ENCODE results near the gene GAL3ST2. TPM values are rescaled to one million over a fixed set of nuclear protein-coding genes. Genes with fewer than 3 reads are reported as not detected.
"Not testable (repeated sequence)": the region's sequence is repeated elsewhere in the genome, so short reads cannot be mapped to it uniquely, and the experiment has no call there.

The GAL3ST2 gene
- total RNA-seq, 4 donors from 2014 or later = 2.7 TPM; not detected in 3

DNA sequence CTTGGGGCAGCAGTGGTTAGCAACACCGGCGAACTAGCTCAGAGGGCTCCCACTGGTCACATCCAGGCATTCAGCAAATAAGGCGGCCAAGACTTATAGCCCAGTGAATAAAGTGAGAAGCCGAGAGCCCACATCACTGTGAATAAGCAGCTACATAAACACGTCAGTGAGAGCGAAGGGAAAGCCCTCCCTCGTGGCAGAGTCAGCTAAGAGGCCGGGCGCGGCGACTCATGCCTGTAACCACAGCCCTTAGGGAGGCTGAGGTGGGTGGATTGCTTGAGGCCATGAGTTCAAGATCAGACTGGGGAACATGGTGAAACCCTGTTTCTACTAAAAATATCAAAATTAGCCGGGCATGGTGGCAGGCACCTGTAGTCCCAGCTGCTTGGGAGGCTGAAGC is 37.0 kb upstream of the GAL3ST2 start:
- Histone ChIP-seq H3K4me3 (no peak overlapping the region), H3K36me3 (peaks cover 3 to 46% (median 21%) of the 10 kb centered on the region in 4 donors), H3K4me1 (peaks cover 4 to 11% (median 8%) of the 10 kb centered on the region in 4 donors), H3K27ac (replicated peaks in 1 of 4) (no peak overlapping the region), H3K27me3 (no peaks in the 10 kb centered on the region), H3K9me3 (no peaks in the 10 kb centered on the region)
- TF ChIP-seq POLR2AphosphoS5 (IDR thresholded peaks at IDR 0.05) (no peak), EP300 (IDR thresholded peaks at IDR 0.05) (no peak), POLR2A (IDR thresholded peaks at IDR 0.05; ENCODE audit: low read depth) (no peak)
- TF ChIP-seq, protein P1, sequence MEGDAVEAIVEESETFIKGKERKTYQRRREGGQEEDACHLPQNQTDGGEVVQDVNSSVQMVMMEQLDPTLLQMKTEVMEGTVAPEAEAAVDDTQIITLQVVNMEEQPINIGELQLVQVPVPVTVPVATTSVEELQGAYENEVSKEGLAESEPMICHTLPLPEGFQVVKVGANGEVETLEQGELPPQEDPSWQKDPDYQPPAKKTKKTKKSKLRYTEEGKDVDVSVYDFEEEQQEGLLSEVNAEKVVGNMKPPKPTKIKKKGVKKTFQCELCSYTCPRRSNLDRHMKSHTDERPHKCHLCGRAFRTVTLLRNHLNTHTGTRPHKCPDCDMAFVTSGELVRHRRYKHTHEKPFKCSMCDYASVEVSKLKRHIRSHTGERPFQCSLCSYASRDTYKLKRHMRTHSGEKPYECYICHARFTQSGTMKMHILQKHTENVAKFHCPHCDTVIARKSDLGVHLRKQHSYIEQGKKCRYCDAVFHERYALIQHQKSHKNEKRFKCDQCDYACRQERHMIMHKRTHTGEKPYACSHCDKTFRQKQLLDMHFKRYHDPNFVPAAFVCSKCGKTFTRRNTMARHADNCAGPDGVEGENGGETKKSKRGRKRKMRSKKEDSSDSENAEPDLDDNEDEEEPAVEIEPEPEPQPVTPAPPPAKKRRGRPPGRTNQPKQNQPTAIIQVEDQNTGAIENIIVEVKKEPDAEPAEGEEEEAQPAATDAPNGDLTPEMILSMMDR (IDR thresholded peaks at IDR 0.05) = no peak
- 90% methylated on average over 12 of the region's 12 CpGs for WGBS
- intact Hi-C loops (cut with DNase I) = loop anchor here (10.0 kb wide), 1 partner anchor 145 kb away; no protein-coding TSS in a partner anchor
- no peak for DNase-seq (ENCODE audit: extremely low spot score)

DNA sequence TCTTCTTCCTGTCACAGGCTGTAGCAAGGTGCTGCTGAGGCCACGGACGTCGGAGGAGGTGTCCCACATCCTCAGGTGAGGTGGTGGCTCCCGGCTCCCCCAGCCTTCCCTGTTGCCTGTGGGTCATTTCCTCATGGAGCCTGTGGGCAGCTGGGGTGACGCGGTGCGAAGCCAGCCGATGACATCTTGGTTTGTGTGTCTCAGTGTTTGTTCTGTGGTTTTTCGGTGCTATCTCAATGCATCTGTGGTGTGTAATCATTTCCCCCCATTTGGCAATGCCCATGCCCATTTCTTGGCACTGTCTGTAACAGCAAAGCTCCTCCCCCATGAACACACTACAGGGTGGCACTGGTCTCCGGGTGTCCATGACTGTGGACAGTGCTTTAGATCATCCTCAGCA is 35.6 kb upstream of the GAL3ST2 start:
- intact Hi-C loops (cut with DNase I) = no loop called here
- Histone ChIP-seq H3K4me1 (peaks cover 0 to under 1% (median under 1%) of the 10 kb centered on the region in 4 donors), H3K9me3 (no peaks in the 10 kb centered on the region), H3K27ac (replicated peaks in 1 of 4) (no peak overlapping the region), H3K4me3 (no peak overlapping the region), H3K36me3 (peaks cover 12 to 60% (median 34%) of the 10 kb centered on the region in 4 donors), H3K27me3 (no peaks in the 10 kb centered on the region)
- no peak for TF ChIP-seq POLR2AphosphoS5 (IDR thresholded peaks at IDR 0.05)
- no peak for TF ChIP-seq POLR2A (IDR thresholded peaks at IDR 0.05; ENCODE audit: low read depth)
- TF ChIP-seq EP300 (IDR thresholded peaks at IDR 0.05) = no peak
- TF ChIP-seq, protein P1 (IDR thresholded peaks at IDR 0.05) = no peak
- DNase-seq (ENCODE audit: extremely low spot score) = no peak
- 78% methylated on average over 10 of the region's 10 CpGs for WGBS

DNA sequence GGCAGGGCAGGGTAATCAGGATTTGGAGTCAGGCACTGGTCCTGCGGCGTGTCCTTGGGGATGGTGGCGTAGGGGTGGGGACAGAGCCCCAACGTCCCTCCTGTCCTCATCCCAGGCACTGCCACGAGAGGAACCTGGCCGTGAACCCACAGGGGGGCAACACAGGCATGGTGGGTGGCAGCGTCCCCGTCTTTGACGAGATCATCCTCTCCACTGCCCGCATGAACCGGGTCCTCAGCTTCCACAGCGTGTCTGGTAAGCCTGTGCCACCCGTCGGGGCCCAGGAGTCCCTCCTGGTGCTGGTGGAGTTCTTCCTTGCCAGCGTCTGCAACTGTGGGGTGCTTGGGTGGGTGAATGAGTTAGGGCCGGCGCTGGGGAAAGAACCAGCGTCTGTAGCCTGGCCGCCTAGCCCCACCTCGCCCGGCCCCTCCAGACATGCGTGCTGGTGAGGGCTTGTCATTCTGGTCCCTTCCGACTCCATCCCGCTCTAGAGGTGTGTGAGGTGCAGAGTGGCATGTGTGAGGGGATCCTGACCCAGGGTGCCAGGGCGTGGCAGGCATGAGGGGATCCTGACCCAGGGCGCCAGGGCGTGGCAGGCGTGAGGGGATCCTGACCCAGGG is 34.2 kb upstream of the GAL3ST2 start:
- WGBS = 96% methylated on average over 27 of the region's 28 CpGs
- Histone ChIP-seq H3K27me3 (no peaks in the 10 kb centered on the region), H3K4me1 (no peaks in the 10 kb centered on the region), H3K36me3 (peaks cover 12 to 74% (median 37%) of the 10 kb centered on the region in 4 donors), H3K9me3 (no peaks in the 10 kb centered on the region), H3K27ac (replicated peaks in 1 of 4) (no peak overlapping the region), H3K4me3 (no peak overlapping the region)
- DNase-seq (ENCODE audit: extremely low spot score) = no peak
- intact Hi-C loops (cut with DNase I) = no loop called here
- no peak for TF ChIP-seq EP300 (IDR thresholded peaks at IDR 0.05)
- TF ChIP-seq, protein P1 (IDR thresholded peaks at IDR 0.05) = no peak
- TF ChIP-seq POLR2A (IDR thresholded peaks at IDR 0.05; ENCODE audit: low read depth) = no peak
- TF ChIP-seq POLR2AphosphoS5 (IDR thresholded peaks at IDR 0.05) = no peak

DNA sequence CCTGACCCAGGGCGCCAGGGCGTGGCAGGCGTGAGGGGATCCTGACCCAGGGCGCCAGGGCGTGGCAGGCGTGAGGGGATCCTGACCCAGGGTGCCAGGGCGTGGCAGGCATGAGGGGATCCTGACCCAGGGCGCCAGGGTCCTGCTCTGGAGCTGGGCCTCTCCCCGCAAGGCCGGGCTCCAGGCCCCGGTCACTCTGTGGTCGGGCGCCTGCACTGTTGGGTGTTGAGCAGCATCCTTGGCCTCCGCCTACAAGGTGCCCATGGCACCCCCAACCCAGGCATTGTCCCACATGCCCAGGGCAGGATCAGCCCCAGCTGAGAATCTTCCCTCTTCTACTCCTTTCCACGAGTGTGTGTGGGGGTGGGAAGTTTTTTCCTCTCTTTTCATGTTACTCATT is 33.6 kb upstream of the GAL3ST2 start:
- H3K27ac ChIP-seq (replicated peaks in 1 of 4); DNase-seq (ENCODE audit: extremely low spot score); H3K4me1 ChIP-seq; intact Hi-C loops (cut with DNase I); H3K27me3 ChIP-seq; H3K4me3 ChIP-seq; H3K9me3 ChIP-seq: not testable (repeated sequence)
- peaks cover 12 to 78% (median 37%) of the 10 kb centered on the region in 4 donors for H3K36me3 ChIP-seq
- WGBS = 87% methylated on average over 10 of the region's 15 CpGs

DNA sequence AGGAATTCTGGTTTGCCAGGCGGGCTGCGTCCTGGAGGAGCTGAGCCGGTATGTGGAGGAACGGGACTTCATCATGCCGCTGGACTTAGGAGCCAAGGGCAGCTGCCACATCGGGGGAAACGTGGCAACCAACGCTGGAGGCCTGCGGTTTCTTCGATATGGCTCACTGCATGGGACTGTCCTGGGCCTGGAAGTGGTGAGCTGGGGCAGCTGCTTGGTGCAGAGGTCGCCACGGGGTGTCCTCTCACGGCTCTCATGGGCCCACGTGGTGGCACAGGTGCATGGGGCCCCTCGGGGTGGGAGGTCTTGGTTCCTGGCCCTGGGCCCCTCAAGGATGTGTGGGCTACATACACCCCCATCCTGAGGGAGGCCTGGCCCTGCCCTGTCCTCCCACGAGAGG is 33.0 kb upstream of the GAL3ST2 start:
- TF ChIP-seq EP300 (IDR thresholded peaks at IDR 0.05) (no peak), POLR2AphosphoS5 (IDR thresholded peaks at IDR 0.05) (no peak)
- intact Hi-C loops (cut with DNase I) = no loop called here
- H3K27me3 ChIP-seq = no peaks in the 10 kb centered on the region
- peaks cover 12 to 77% (median 35%) of the 10 kb centered on the region in 4 donors for H3K36me3 ChIP-seq
- no peaks in the 10 kb centered on the region for H3K9me3 ChIP-seq
- no peak overlapping the region for H3K4me3 ChIP-seq
- WGBS = 90% methylated on average over 4 of the region's 16 CpGs
- no peak overlapping the region for H3K27ac ChIP-seq (replicated peaks in 1 of 4)
- H3K4me1 ChIP-seq = no peaks in the 10 kb centered on the region
- no peak for DNase-seq (ENCODE audit: extremely low spot score)
